H1 (cell line): ENCODE measurements around the gene KCNJ12. TPM values are rescaled to one million over a fixed set of nuclear protein-coding genes. Genes with fewer than 3 reads are reported as not detected.

ENCODE experiments used
- CTCF ChIA-PET: fragments of 300-600 bp; sonication (Branson Sonifier 250); formaldehyde crosslinking; loops from one replicate; lab custom pipeline; 2021; ENCODE audit not compliant: partially characterized antibody; lab: Charles Lee
- POLR2A ChIA-PET: fragments of 300-600 bp; sonication (Branson Sonifier 250); formaldehyde crosslinking; loops from one replicate; lab custom pipeline; 2021; ENCODE audit warnings: inconsistent platforms; ENCODE audit not compliant: partially characterized antibody; lab: Charles Lee
- DNase-seq, 2 experiments: peaks; one replicate each; pipeline versions ENCODE4 v3.0.0 to v3.0.0-alpha.2; 2010 to 2022; ENCODE audit warnings: low spot score in 2 of 2, low read depth in 1 of 2, mixed read lengths in 1 of 2
- FAIRE-seq: peaks from 2 replicates; lab custom pipeline; 2011; peaks lifted over from hg19 to GRCh38; lab: Jason Lieb, UNC
- H2AFZ ChIP-seq: 2 replicates; pipeline ENCODE4 v1.8.1; 2012; ENCODE audit warnings: low read length, inconsistent platforms
- H2AK5ac ChIP-seq: 2 replicates; pipeline ENCODE4 v1.6.1; 2013; ENCODE audit warnings: low read depth, low read length
- H2BK120ac ChIP-seq: replicated peaks from 2 replicates; pipeline ENCODE3; 2013; ENCODE audit warnings: low read depth, low read length, inconsistent platforms
- H2BK12ac ChIP-seq: 2 replicates; pipeline ENCODE4 v1.6.1; 2013; ENCODE audit warnings: low read depth, low read length
- H2BK15ac ChIP-seq: 2 replicates; pipeline ENCODE4 v1.6.1; 2013; ENCODE audit warnings: low read length
- H2BK20ac ChIP-seq: 2 replicates; pipeline ENCODE4 v1.6.1; 2013; ENCODE audit warnings: low read length
- H2BK5ac ChIP-seq: 2 replicates; pipeline ENCODE4 v1.6.1; 2013; ENCODE audit warnings: low read depth, low read length
- H3K14ac ChIP-seq: 2 replicates; pipeline ENCODE4 v1.6.1; 2013; ENCODE audit warnings: inconsistent platforms; ENCODE audit not compliant: insufficient read length
- H3K18ac ChIP-seq: 2 replicates; pipeline ENCODE4 v1.6.1; 2013; ENCODE audit warnings: low read length; ENCODE audit errors: extremely low read depth
- H3K23ac ChIP-seq: 2 replicates; pipeline ENCODE4 v1.6.1; 2013; ENCODE audit warnings: inconsistent platforms; ENCODE audit not compliant: insufficient read length
- H3K23me2 ChIP-seq: 2 replicates; pipeline ENCODE4 v1.6.1; 2013; ENCODE audit warnings: low read depth, low read length
- H3K27ac ChIP-seq: 2 replicates; pipeline ENCODE4 v1.6.1; 2011; ENCODE audit warnings: low read depth, low read length, inconsistent platforms
- H3K27me3 ChIP-seq, 4 experiments: replicated peaks in 1 of 4; 1 replicate in 1 of 4; 2 replicates in 3 of 4; pipeline versions ENCODE4 v1.6.1 to v1.8.1; 2011 to 2013; ENCODE audit warnings: low read length in 3 of 4, mild to moderate bottlenecking in 3 of 4, inconsistent platforms in 2 of 4, mixed read lengths in 2 of 4, moderate library complexity in 1 of 4; ENCODE audit not compliant: control insufficient read depth in 3 of 4, insufficient read depth in 3 of 4; ENCODE audit errors: extremely low read depth in 1 of 4
- H3K36me3 ChIP-seq, 4 experiments: 2 replicates each; pipeline versions ENCODE4 v1.6.1 to v1.8.1; 2011 to 2013; ENCODE audit warnings: mild to moderate bottlenecking in 4 of 4, low read length in 3 of 4, moderate library complexity in 2 of 4, control low read depth in 1 of 4, inconsistent platforms in 1 of 4; ENCODE audit not compliant: insufficient read depth in 4 of 4, control insufficient read depth in 2 of 4
- H3K4ac ChIP-seq: replicated peaks from 2 replicates; pipeline ENCODE3; 2013; ENCODE audit warnings: low read length, low read depth, mixed read lengths, inconsistent platforms; ENCODE audit not compliant: insufficient read length
- H3K4me1 ChIP-seq, 4 experiments: replicated peaks in 1 of 4; 1 replicate in 1 of 4; 2 replicates in 3 of 4; pipeline versions ENCODE4 v1.6.1 to v1.8.1; 2011 to 2013; ENCODE audit warnings: low read length in 3 of 4, inconsistent platforms in 2 of 4, mixed read lengths in 1 of 4; ENCODE audit not compliant: insufficient read depth in 4 of 4, control insufficient read depth in 3 of 4
- H3K4me2 ChIP-seq, 2 experiments: 2 replicates each; pipeline versions ENCODE4 v1.6.1 to v1.8.1; 2011 to 2013; ENCODE audit warnings: low read depth in 2 of 2, low read length in 2 of 2, control low read depth in 1 of 2, inconsistent platforms in 1 of 2, mild to moderate bottlenecking in 1 of 2; ENCODE audit not compliant: insufficient read depth in 1 of 2
- H3K4me3 ChIP-seq, 4 experiments: fragments of 200-600, 300-600 bp in 1 of 4; sonication (generic), shearing (Covaris generic), sonication (Bioruptor Twin) in 1 of 4; 2 replicates each; pipeline versions ENCODE4 v1.5.1 to v1.8.1; 2011 to 2016; ENCODE audit warnings: low read length in 4 of 4, low read depth in 3 of 4, control low read depth in 2 of 4, inconsistent platforms in 2 of 4, mild to moderate bottlenecking in 2 of 4, mixed read lengths in 1 of 4, moderate library complexity in 1 of 4; ENCODE audit not compliant: insufficient read depth in 2 of 4; ENCODE audit errors: extremely low read depth in 1 of 4
- H3K56ac ChIP-seq: replicated peaks from 2 replicates; pipeline ENCODE3; 2013; ENCODE audit warnings: low read depth, mild to moderate bottlenecking, mixed read lengths, low read length, inconsistent platforms; ENCODE audit not compliant: insufficient read length
- H3K79me1 ChIP-seq: 2 replicates; pipeline ENCODE4 v1.6.1; 2013; ENCODE audit warnings: low read depth, low read length, control low read depth
- H3K79me2 ChIP-seq, 2 experiments: 2 replicates each; pipeline versions ENCODE4 v1.6.1 to v1.8.1; 2012 to 2013; ENCODE audit warnings: low read length in 2 of 2, mild to moderate bottlenecking in 2 of 2, inconsistent platforms in 1 of 2; ENCODE audit not compliant: insufficient read depth in 2 of 2, control insufficient read depth in 1 of 2
- H3K9ac ChIP-seq, 4 experiments: replicated peaks in 1 of 4; 1 replicate in 1 of 4; 2 replicates in 3 of 4; pipeline versions ENCODE4 v1.6.1 to v1.8.1; 2011 to 2013; ENCODE audit warnings: low read depth in 3 of 4, low read length in 3 of 4, control low read depth in 2 of 4, mild to moderate bottlenecking in 2 of 4, moderate library complexity in 2 of 4, inconsistent platforms in 1 of 4; ENCODE audit errors: extremely low read depth in 1 of 4
- H3K9me3 ChIP-seq, 2 experiments: 2 replicates each; pipeline versions ENCODE4 v1.6.1 to v1.8.1; 2012 to 2013; ENCODE audit warnings: mild to moderate bottlenecking in 2 of 2, moderate library complexity in 2 of 2, control low read depth in 1 of 2, inconsistent platforms in 1 of 2, low read depth in 1 of 2, low read length in 1 of 2, mixed read lengths in 1 of 2; ENCODE audit not compliant: insufficient read depth in 2 of 2
- H4K20me1 ChIP-seq, 2 experiments: replicated peaks in 1 of 2; 2 replicates each; pipeline versions ENCODE3 to v1.8.1; 2011 to 2013; ENCODE audit warnings: inconsistent platforms in 2 of 2, low read length in 2 of 2, mild to moderate bottlenecking in 1 of 2; ENCODE audit not compliant: insufficient read depth in 2 of 2, control insufficient read depth in 1 of 2
- H4K5ac ChIP-seq: 2 replicates; pipeline ENCODE4 v1.6.1; 2013; ENCODE audit warnings: low read length, low read depth, mixed read lengths, inconsistent platforms; ENCODE audit not compliant: insufficient read length
- H4K8ac ChIP-seq: 2 replicates; pipeline ENCODE4 v1.8.0; 2013; ENCODE audit warnings: mild to moderate bottlenecking, moderate library complexity, low read length, inconsistent platforms; ENCODE audit not compliant: insufficient read depth; ENCODE audit errors: extremely low read depth
- H4K91ac ChIP-seq: replicated peaks from 2 replicates; pipeline ENCODE3; 2013; ENCODE audit warnings: low read length, mixed read lengths, inconsistent platforms; ENCODE audit not compliant: insufficient read length
- BCL11A ChIP-seq, 2 experiments: IDR thresholded peaks; one replicate each; pipeline ENCODE4 v1.6.1; 2011; ENCODE audit warnings: low read depth in 2 of 2, low read length in 2 of 2, mild to moderate bottlenecking in 2 of 2
- CBX8 ChIP-seq: fragments of 300-800, 300-1000 bp; sonication (generic); IDR thresholded peaks from 2 replicates; pipeline ENCODE4 v1.7.1; 2016; ENCODE audit warnings: low read depth, low read length, borderline replicate concordance
- GTF2F1 ChIP-seq: IDR thresholded peaks from 2 replicates; pipeline ENCODE4 v1.6.1; 2012; ENCODE audit warnings: low read depth, low read length, improper control_type of control experiment, borderline replicate concordance
- HDAC2 ChIP-seq, 2 experiments: fragments of 300-600 bp in 1 of 2; sonication (generic) in 1 of 2; IDR thresholded peaks; 2 replicates each; pipeline ENCODE4 v1.6.1; 2011 to 2012; ENCODE audit warnings: low read depth in 2 of 2, low read length in 2 of 2, mild to moderate bottlenecking in 2 of 2, moderate library complexity in 2 of 2, borderline replicate concordance in 1 of 2, inconsistent platforms in 1 of 2
- JUN ChIP-seq: IDR thresholded peaks from 2 replicates; pipeline ENCODE4 v1.6.1; 2011; ENCODE audit warnings: low read depth, mild to moderate bottlenecking, improper control_type of control experiment, low read length
- KDM1A ChIP-seq: fragments of 200-600, 300-600 bp; sonication (generic); IDR thresholded peaks from 2 replicates; pipeline ENCODE4 v1.7.1; 2016; ENCODE audit warnings: mild to moderate bottlenecking, low read length, borderline replicate concordance
- POLR2AphosphoS5 ChIP-seq: IDR thresholded peaks from 2 replicates; pipeline ENCODE4 v1.6.1; 2011; ENCODE audit warnings: low read depth, low read length
- RAD21 ChIP-seq, 2 experiments: IDR thresholded peaks in 1 of 2; conservative IDR thresholded peaks in 1 of 2; 2 replicates each; pipeline ENCODE4 v1.6.1; 2011; ENCODE audit warnings: low read depth in 2 of 2, low read length in 2 of 2, improper control_type of control experiment in 1 of 2, inconsistent platforms in 1 of 2, mild to moderate bottlenecking in 1 of 2, moderate library complexity in 1 of 2
- SP2 ChIP-seq: IDR thresholded peaks from 2 replicates; pipeline ENCODE4 v1.6.1; 2012; ENCODE audit warnings: mild to moderate bottlenecking, low read length, inconsistent platforms
- TAF1 ChIP-seq: IDR thresholded peaks from 2 replicates; pipeline ENCODE4 v1.6.1; 2011; ENCODE audit warnings: mild to moderate bottlenecking, low read depth, low read length
- WGBS, 2 experiments: shearing (Covaris generic) in 1 of 2; methylation state at CpG; one replicate each; pipeline versions ENCODE4 v1.1.6 to v1.1.7; 2013 to 2015; ENCODE audit warnings: low lambda C conversion rate in 2 of 2, mixed read lengths in 2 of 2, inconsistent platforms in 1 of 2, low coverage in 1 of 2, missing lambda C conversion rate in 1 of 2; ENCODE audit not compliant: insufficient replicate concordance in 2 of 2, insufficient coverage in 1 of 2, insufficient read length in 1 of 2; ENCODE audit errors: extremely low coverage in 1 of 2, missing lambda C conversion rate in 1 of 2; 5-methylcytosine and 5-hydroxymethylcytosine counted together
- polyA plus RNA-seq, 7 experiments: library from polyadenylated mRNA; depleted of rRNA in 3 of 7; stranded (reverse) in 5 of 7; unstranded in 2 of 7; fragments of >200 nt in 5 of 7; fragments of 200-250 nt in 2 of 7; gene quantifications; 1 replicate in 5 of 7; 2 replicates in 1 of 7; 4 replicates in 1 of 7; pipeline versions ENCODE4 v1.2.1 to v1.2.3, GENCODE V29; 2011 to 2013; ENCODE audit warnings: missing spikeins in 2 of 7, mixed read lengths in 2 of 7
- total RNA-seq: library from RNA; stranded (reverse); fragmentation: NEBNext Ultra II Directional; extraction: Animal tissue kit (Norgen Biotek cat#: 25700); gene quantifications from 2 replicates; pipeline ENCODE4 v1.2.1, GENCODE V29; 2021
- TF ChIP-seq, protein P1 (sequence below): IDR thresholded peaks from 2 replicates; pipeline ENCODE4 v1.6.1; 2012; ENCODE audit warnings: inconsistent platforms

Gene KCNJ12
- total and polyA plus RNA-seq, 2 of the 8 experiments (the other 6 are each of a cell fraction or from before 2014, with no cell fraction given) = 1.2 to 1.5 TPM

DNA sequence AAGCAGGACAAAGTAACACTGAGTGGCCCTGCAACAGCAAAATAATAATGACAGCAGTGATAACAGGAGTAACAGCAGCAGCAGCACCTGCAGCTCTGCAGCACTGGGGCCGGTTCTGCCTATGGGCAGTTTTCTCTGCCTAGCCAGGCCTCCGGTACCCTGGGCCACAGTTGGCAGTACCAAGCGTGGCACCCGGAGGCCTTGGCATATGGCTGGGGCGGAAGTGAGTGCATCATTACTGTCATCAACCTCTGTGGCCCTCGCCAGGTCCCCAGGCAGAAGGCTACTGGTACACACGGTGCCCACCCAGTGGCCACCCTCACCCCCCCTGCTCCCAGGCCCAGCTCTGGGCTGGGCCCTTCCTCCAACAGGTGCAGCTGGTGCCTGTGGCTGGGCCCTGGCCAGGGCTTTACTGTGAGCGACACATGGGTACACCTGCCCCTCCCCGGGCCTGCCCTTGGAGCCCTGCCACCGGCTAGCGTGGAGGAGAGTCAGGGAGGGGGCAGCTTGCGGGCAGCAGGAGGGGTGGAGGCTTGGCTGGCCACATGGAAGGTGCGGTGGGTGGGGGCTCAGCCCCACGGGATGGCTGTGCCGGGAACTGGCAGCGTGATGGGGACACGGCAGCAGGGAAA lies 3.0 kb downstream of the KCNJ12 start:
- H3K18ac ChIP-seq = no peak overlapping the region
- no peak overlapping the region for H3K4ac ChIP-seq
- no peak overlapping the region for H3K14ac ChIP-seq
- H3K9ac ChIP-seq = no peak overlapping the region
- H2AK5ac ChIP-seq = no peak overlapping the region
- no peak overlapping the region for H2BK12ac ChIP-seq
- H4K20me1 ChIP-seq = peaks cover 2% of the 10 kb centered on the region in 2 experiments
- H2AFZ ChIP-seq = no peak overlapping the region
- H3K4me3 ChIP-seq = no peak overlapping the region
- H3K56ac ChIP-seq = no peak overlapping the region
- H3K36me3 ChIP-seq = no peaks in the 10 kb centered on the region
- no peak overlapping the region for H3K23ac ChIP-seq
- H4K91ac ChIP-seq = no peak overlapping the region
- POLR2A ChIA-PET = interaction anchor here (0.7 kb wide), 1 partner anchor 8 kb away, joined by 4 read pairs; no protein-coding TSS in a partner anchor
- 92% methylated on average over 17 of the region's 17 CpGs; no CpG with 5 or more reads in 1 of the 2 experiments for WGBS, 2 experiments
- no peak overlapping the region for H2BK5ac ChIP-seq
- H4K8ac ChIP-seq = no peak overlapping the region
- H4K5ac ChIP-seq = no peak overlapping the region
- H2BK20ac ChIP-seq = no peak overlapping the region
- no peak for FAIRE-seq
- peaks cover 14 to 46% (median 41%) of the 10 kb centered on the region in 4 experiments for H3K27me3 ChIP-seq
- H3K27ac ChIP-seq = no peak overlapping the region
- H3K9me3 ChIP-seq = no peaks in the 10 kb centered on the region
- no peak overlapping the region for H2BK120ac ChIP-seq
- no peak overlapping the region for H2BK15ac ChIP-seq
- CTCF ChIA-PET = interaction anchor here (0.5 to 1.6 kb wide), 8 partner anchors 11 to 135 kb away, joined by 3 to 6 read pairs (median 3); no protein-coding TSS in a partner anchor
- no peak overlapping the region; a peak in 1 of 4 replicates for H3K4me2 ChIP-seq
- H3K79me1 ChIP-seq = no peaks in the 10 kb centered on the region
- peaks cover 16% of the 10 kb centered on the region; the same call in 1 of the 2 replicates for H3K23me2 ChIP-seq
- peaks cover 0 to 15% (median 8%) of the 10 kb centered on the region in 4 experiments; a peak in 4 of 7 replicates for H3K4me1 ChIP-seq
- no peak for DNase-seq
- H3K79me2 ChIP-seq = no peaks in the 10 kb centered on the region
- no peak for TF ChIP-seq GTF2F1
- TF ChIP-seq POLR2AphosphoS5 = no peak
- no peak for TF ChIP-seq HDAC2 (IDR thresholded peaks at IDR 0.05; ENCODE audit: borderline replicate concordance in 1 of 2, low read depth in 2 of 2, low read length in 2 of 2)
- TF ChIP-seq, protein P1, sequence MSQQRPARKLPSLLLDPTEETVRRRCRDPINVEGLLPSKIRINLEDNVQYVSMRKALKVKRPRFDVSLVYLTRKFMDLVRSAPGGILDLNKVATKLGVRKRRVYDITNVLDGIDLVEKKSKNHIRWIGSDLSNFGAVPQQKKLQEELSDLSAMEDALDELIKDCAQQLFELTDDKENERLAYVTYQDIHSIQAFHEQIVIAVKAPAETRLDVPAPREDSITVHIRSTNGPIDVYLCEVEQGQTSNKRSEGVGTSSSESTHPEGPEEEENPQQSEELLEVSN = no peak
- no peak for TF ChIP-seq KDM1A
- no peak for TF ChIP-seq SP2
- no peak for TF ChIP-seq BCL11A (IDR thresholded peaks at IDR 0.05; ENCODE audit: low read depth in 2 of 2, low read length in 2 of 2)
- TF ChIP-seq JUN = no peak
- TF ChIP-seq CBX8 = no peak
- no peak for TF ChIP-seq TAF1
- no peak for TF ChIP-seq RAD21 (IDR thresholded peaks at IDR 0.05 in 1 of 2, conservative IDR thresholded peaks at IDR 0.05 in 1 of 2; ENCODE audit: low read depth in 2 of 2, low read length in 2 of 2)
